Heart left ventricle (tissue), 13 donors: ENCODE results near the gene ZACN.

Experiments used
- CTCF ChIP-seq, 12 donors: fragments of 200-600 bp; sonication (generic) in 4 of 12; IDR thresholded peaks; one replicate each; pipeline versions ENCODE4 v1.5.0 to v1.8.0; 2018 to 2022; ENCODE audit warnings: antibody characterized with exemption in 12 of 12, mild to moderate bottlenecking in 5 of 12
- POLR2A ChIP-seq, 2 donors: fragments of 450-650 bp; IDR thresholded peaks; one replicate each; pipeline ENCODE4 v1.6.1; 2017; ENCODE audit warnings: antibody characterized with exemption in 2 of 2, mild to moderate bottlenecking in 2 of 2, moderate library complexity in 2 of 2
- donor health status: ischemic (EF 13 %, LVEDD 7.1; RV severe dilation, severe dysfunction).
- donor health status: DM: no; HTN: yes; CAD: no.
- donor health status: DM: no; HTN: no; CAD: no.
- donor health status: ischemic (EF 25% LVEDD 6.9; RV normal size, moderate dysfunction).
- donor health status: ischemic (EF 25% LVEDD 5.7; RV mildly dilated, moderate dysfunction).
- donor health status: ischemic (EF 35%, LVEDD 5.7; RV mildly dilated, moderate dysfunction).
- donor health status: nonischemic (EF 11% LVEDD 7.7; RV severe dilation, severe dysfunction).
- donor health status: DM: yes; HTN: yes; CAD: no.
- donor health status: PGD.
- donor health status: ischemic (EF 29% LVEDD 5.4; RV normal size, mild dysfunction).
- donor health status: nonischemic (EF 23%, LVEDD 6.1; RV moderate dilation, normal function).

GRCh38 chr17:76056882-76057281 is 22.1 kb upstream of the ZACN start:
- no peak for TF ChIP-seq CTCF (IDR thresholded peaks at IDR 0.05)
- no peak for TF ChIP-seq POLR2A (IDR thresholded peaks at IDR 0.05)
